SK-N-MC (cell line): ENCODE results near the gene ZEB2.

Experiments used
- DNase-seq: peaks from one replicate; pipeline ENCODE4 v3.0.0-alpha.2; 2011; ENCODE audit warnings: low read depth, low spot score
- H3K27ac ChIP-seq: fragments of 200-600 bp; sonication (generic); 2 replicates; pipeline ENCODE4 v1.5.1; 2016; ENCODE audit warnings: mixed run types
- H3K36me3 ChIP-seq: fragments of 200-600 bp; sonication (generic); 2 replicates; pipeline ENCODE4 v1.6.1; 2017; ENCODE audit warnings: antibody characterized with exemption, low read length, mixed read lengths; ENCODE audit not compliant: insufficient read depth
- H3K4me3 ChIP-seq: fragments of 200-600 bp; sonication (generic); 2 replicates; pipeline ENCODE4 v1.5.1; 2016
- H3K9ac ChIP-seq: fragments of 200-600 bp; sonication (generic); 2 replicates; pipeline ENCODE4 v1.8.0; 2017; ENCODE audit warnings: mixed run types, mixed read lengths; ENCODE audit not compliant: insufficient read length
- H3K9me3 ChIP-seq: fragments of 200-600 bp; sonication (generic); 2 replicates; pipeline ENCODE4 v1.6.1; 2017; ENCODE audit warnings: low read depth, mild to moderate bottlenecking, antibody characterized with exemption, low read length, moderate library complexity, mixed read lengths
- EZH2 ChIP-seq: fragments of 200-600 bp; sonication (generic); IDR thresholded peaks from one replicate; pipeline ENCODE4 v1.6.1; 2017; ENCODE audit warnings: antibody characterized with exemption
- FOXP2 ChIP-seq: optimal IDR thresholded peaks from 2 replicates; pipeline ENCODE3; 2011; ENCODE audit warnings: mild to moderate bottlenecking, moderate library complexity; ENCODE audit not compliant: insufficient read depth; ENCODE audit errors: extremely low read length, control extremely low read depth
- POLR2AphosphoS5 ChIP-seq: IDR thresholded peaks from 2 replicates; pipeline ENCODE4 v1.6.1; 2012; ENCODE audit warnings: mild to moderate bottlenecking, low read depth, low read length, borderline replicate concordance

Gene ZEB2

GRCh38 chr2:144463266-144463665 lies 56.7 kb downstream of the ZEB2 start:
- no peak overlapping the region for H3K4me3 ChIP-seq
- H3K9ac ChIP-seq = no peak overlapping the region
- no peak for TF ChIP-seq EZH2
- TF ChIP-seq FOXP2 = no peak
- TF ChIP-seq POLR2AphosphoS5 = no peak
- H3K36me3 ChIP-seq = peaks cover 50% of the 10 kb centered on the region
- DNase-seq = no peak
- H3K27ac ChIP-seq = peak overlapping the region; percentile 78
- no peaks in the 10 kb centered on the region for H3K9me3 ChIP-seq

GRCh38 chr2:144462266-144462665 lies 57.7 kb downstream of the ZEB2 start:
- TF ChIP-seq POLR2AphosphoS5 (no peak), EZH2 (no peak), FOXP2 (no peak)
- Histone ChIP-seq H3K9ac (no peak overlapping the region), H3K4me3 (peak overlapping the region; percentile 25; the same call in 1 of the 2 replicates), H3K36me3 (peaks cover 53% of the 10 kb centered on the region), H3K9me3 (no peaks in the 10 kb centered on the region), H3K27ac (peak overlapping the region; percentile 78)
- DNase-seq = no peak

- Histone ChIP-seq H3K4me3 (peak overlapping the region; percentile 25; the same call in 1 of the 2 replicates), H3K27ac (peak overlapping the region; percentile 78), H3K9ac (no peak overlapping the region), H3K9me3 (no peaks in the 10 kb centered on the region), H3K36me3 (peaks cover 50% of the 10 kb centered on the region)
- no peak for DNase-seq
- TF ChIP-seq EZH2 (no peak), FOXP2 (no peak), POLR2AphosphoS5 (no peak)
These were observed 58.6 kb downstream of the ZEB2 start for GRCh38 chr2:144461308-144461766.

GRCh38 chr2:144460727-144461307 lies 59.1 kb downstream of the ZEB2 start:
- peak overlapping the region; percentile 78 for H3K27ac ChIP-seq
- no peak for TF ChIP-seq FOXP2
- no peak for TF ChIP-seq EZH2
- no peak for TF ChIP-seq POLR2AphosphoS5
- DNase-seq = no peak
- H3K9me3 ChIP-seq = no peaks in the 10 kb centered on the region
- H3K9ac ChIP-seq = no peak overlapping the region
- no peak overlapping the region for H3K4me3 ChIP-seq
- H3K36me3 ChIP-seq = peaks cover 46% of the 10 kb centered on the region

- Histone ChIP-seq H3K4me3 (peak overlapping the region; percentile 51; the same call in 1 of the 2 replicates), H3K36me3 (peaks cover 38% of the 10 kb centered on the region), H3K27ac (peak overlapping the region; percentile 78), H3K9me3 (no peaks in the 10 kb centered on the region), H3K9ac (no peak overlapping the region)
- no peak for DNase-seq
- no peak for TF ChIP-seq FOXP2
- no peak for TF ChIP-seq POLR2AphosphoS5
These were observed 60.0 kb downstream of the ZEB2 start for GRCh38 chr2:144459937-144460336.

GRCh38 chr2:144459286-144459685 lies 60.6 kb downstream of the ZEB2 start:
- Histone ChIP-seq H3K36me3 (peaks cover 38% of the 10 kb centered on the region), H3K27ac (peak overlapping the region; percentile 78), H3K4me3 (peak overlapping the region; percentile 51), H3K9me3 (no peaks in the 10 kb centered on the region), H3K9ac (peak overlapping the region; percentile 21)
- no peak for DNase-seq
- no peak for TF ChIP-seq FOXP2
- no peak for TF ChIP-seq EZH2
- no peak for TF ChIP-seq POLR2AphosphoS5

GRCh38 chr2:144458541-144458940 lies 61.4 kb downstream of the ZEB2 start:
- Histone ChIP-seq H3K27ac (peak overlapping the region; percentile 78), H3K36me3 (peaks cover 39% of the 10 kb centered on the region), H3K9me3 (no peaks in the 10 kb centered on the region), H3K4me3 (peak overlapping the region; percentile 51), H3K9ac (no peak overlapping the region)
- TF ChIP-seq FOXP2 (no peak), EZH2 (no peak), POLR2AphosphoS5 (no peak)
- DNase-seq = no peak

- Histone ChIP-seq H3K9ac (peak overlapping the region; percentile 0), H3K4me3 (peak overlapping the region; percentile 24; the same call in 1 of the 2 replicates), H3K27ac (peak overlapping the region; percentile 78), H3K9me3 (no peaks in the 10 kb centered on the region), H3K36me3 (peaks cover 37% of the 10 kb centered on the region)
- DNase-seq = no peak
- TF ChIP-seq EZH2 (no peak), FOXP2 (no peak), POLR2AphosphoS5 (no peak)
These were observed 63.2 kb downstream of the ZEB2 start for GRCh38 chr2:144456680-144457079.

- H3K36me3 ChIP-seq = peaks cover 38% of the 10 kb centered on the region
- no peak for TF ChIP-seq POLR2AphosphoS5
- no peak for TF ChIP-seq FOXP2
- TF ChIP-seq EZH2 = no peak
- peak overlapping the region; percentile 36 for H3K4me3 ChIP-seq
- H3K27ac ChIP-seq = peak overlapping the region; percentile 78
- no peak for DNase-seq
- no peaks in the 10 kb centered on the region for H3K9me3 ChIP-seq
- H3K9ac ChIP-seq = peak overlapping the region; percentile 0
These were observed 63.9 kb downstream of the ZEB2 start for GRCh38 chr2:144455987-144456386.
